ENCODE measurements around the gene ASPHD1.
"Not testable (repeated sequence)": the region's sequence is repeated elsewhere in the genome, so short reads cannot be mapped to it uniquely, and the experiment has no call there.

- TF ChIP-seq, protein P1, sequence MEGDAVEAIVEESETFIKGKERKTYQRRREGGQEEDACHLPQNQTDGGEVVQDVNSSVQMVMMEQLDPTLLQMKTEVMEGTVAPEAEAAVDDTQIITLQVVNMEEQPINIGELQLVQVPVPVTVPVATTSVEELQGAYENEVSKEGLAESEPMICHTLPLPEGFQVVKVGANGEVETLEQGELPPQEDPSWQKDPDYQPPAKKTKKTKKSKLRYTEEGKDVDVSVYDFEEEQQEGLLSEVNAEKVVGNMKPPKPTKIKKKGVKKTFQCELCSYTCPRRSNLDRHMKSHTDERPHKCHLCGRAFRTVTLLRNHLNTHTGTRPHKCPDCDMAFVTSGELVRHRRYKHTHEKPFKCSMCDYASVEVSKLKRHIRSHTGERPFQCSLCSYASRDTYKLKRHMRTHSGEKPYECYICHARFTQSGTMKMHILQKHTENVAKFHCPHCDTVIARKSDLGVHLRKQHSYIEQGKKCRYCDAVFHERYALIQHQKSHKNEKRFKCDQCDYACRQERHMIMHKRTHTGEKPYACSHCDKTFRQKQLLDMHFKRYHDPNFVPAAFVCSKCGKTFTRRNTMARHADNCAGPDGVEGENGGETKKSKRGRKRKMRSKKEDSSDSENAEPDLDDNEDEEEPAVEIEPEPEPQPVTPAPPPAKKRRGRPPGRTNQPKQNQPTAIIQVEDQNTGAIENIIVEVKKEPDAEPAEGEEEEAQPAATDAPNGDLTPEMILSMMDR (conservative IDR thresholded peaks at IDR 0.05 in 1 of 2, IDR thresholded peaks at IDR 0.05 in 1 of 2; ENCODE audit: extremely low read depth in 1 of 2, insufficient read depth in 1 of 2, low read depth in 1 of 2, low read length in 2 of 2) = not testable (repeated sequence)
- not testable (repeated sequence) for TF ChIP-seq EZH2 (IDR thresholded peaks at IDR 0.05; ENCODE audit: borderline replicate concordance, low read length)
Measured at GRCh38 chr16:29931750-29932149, 31.5 kb downstream of the ASPHD1 start.

All from mammary epithelial cell (primary cell).